ENCODE measurements around the gene PHLDA3.

- no peak for TF ChIP-seq EZH2 (IDR thresholded peaks at IDR 0.05)
- TF ChIP-seq CTCF (IDR thresholded peaks at IDR 0.05) = no peak
Measured at GRCh38 chr1:201511941-201512539, 43.1 kb upstream of the PHLDA3 start.

Measured in neural progenitor cell (in vitro differentiated cells).